ENCODE results near the gene XYLB.

DNA sequence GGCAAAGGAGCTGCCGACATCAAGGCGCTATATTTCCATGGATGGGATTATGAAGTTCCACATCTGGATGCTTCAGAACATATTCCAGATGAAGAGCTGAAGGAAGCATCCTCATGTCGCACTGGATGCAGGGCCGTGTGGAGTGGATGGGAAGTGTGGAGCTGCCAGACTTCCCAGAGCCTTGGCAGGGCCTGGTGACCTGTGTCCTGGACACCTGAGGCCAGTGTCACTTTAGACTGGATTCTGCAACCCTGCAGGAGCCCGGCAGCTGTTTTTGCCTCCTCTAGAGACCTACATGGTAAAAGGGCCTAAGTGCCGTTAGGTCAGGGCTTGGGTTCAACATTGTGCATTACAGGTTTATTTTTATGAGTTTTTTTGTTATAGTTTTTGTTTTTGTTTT, 11.3 kb upstream of the XYLB start:
- TF ChIP-seq SIN3A (IDR thresholded peaks at IDR 0.05; ENCODE audit: borderline replicate concordance, insufficient read depth, low read length) = no peak
- no peak for TF ChIP-seq POLR2AphosphoS5 (IDR thresholded peaks at IDR 0.05; ENCODE audit: low read depth, low read length)
